ENCODE measurements around the gene GPR176.

Gene GPR176

DNA sequence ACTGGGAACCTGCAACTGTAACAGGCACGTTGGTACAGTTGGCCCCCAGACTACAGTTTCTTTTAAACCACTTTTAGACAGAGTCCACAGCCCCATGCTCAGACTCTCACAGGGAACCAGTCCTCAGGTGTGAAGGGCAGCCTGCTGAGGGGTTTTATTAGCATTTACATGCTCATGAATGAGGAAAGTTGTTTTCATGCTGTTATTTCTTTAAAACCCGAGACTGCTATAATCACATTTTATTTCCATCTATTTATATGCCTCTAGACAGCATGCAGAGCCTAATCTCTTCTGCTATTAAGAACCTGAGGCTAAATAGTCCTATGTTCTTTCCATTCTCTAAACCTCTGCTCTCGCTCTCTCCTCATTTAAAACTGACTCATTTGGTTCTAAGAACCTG, 111.2 kb downstream of the GPR176 start:
- H3K79me2 ChIP-seq (ENCODE audit: insufficient read depth, low read length), result no peaks in the 10 kb centered on the region
- no peaks in the 10 kb centered on the region for H3K4me1 ChIP-seq (ENCODE audit: insufficient read depth, low read length, poor library complexity, severe bottlenecking)
- H3K27me3 ChIP-seq (ENCODE audit: insufficient read depth, low read length, poor library complexity, severe bottlenecking), result no peaks in the 10 kb centered on the region

DNA sequence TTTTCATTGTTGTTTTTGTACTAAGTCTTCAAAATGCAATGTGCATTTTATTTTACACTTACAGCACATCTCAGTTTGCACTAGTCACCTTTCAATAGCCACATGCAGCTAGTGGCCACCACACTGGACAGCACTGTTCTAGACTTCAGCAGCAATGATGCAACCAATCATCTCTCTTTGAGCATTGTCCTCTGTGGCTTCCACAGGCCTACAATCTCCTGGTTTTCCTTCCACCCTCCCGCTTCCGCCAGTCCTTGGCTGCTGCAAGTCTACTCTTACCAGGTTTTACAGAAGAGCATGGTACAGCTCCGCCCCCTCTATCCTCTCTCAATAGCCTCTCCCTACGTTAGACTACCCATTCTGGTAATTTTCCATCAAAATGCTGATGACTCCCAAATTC, 112.3 kb downstream of the GPR176 start:
- Histone ChIP-seq H3K4me3 (ENCODE audit: low read length, poor library complexity, severe bottlenecking) (no peak overlapping the region), H3K9me3 (ENCODE audit: insufficient read depth, low read depth, low read length) (no peaks in the 10 kb centered on the region), H3K27me3 (ENCODE audit: insufficient read depth, low read length, poor library complexity, severe bottlenecking) (no peaks in the 10 kb centered on the region), H3F3A (ENCODE audit: low read depth) (no peaks in the 10 kb centered on the region), H3K36me3 (ENCODE audit: insufficient read depth, low read length) (no peaks in the 10 kb centered on the region), H2AFZ (ENCODE audit: low read length) (no peak overlapping the region), H3K4me2 (ENCODE audit: low read depth, low read length, poor library complexity, severe bottlenecking) (no peak overlapping the region), H3K79me2 (ENCODE audit: insufficient read depth, low read length) (no peaks in the 10 kb centered on the region), H4K20me1 (ENCODE audit: insufficient read depth, low read length, poor library complexity, severe bottlenecking) (no peaks in the 10 kb centered on the region), H3K4me1 (ENCODE audit: insufficient read depth, low read length, poor library complexity, severe bottlenecking) (no peaks in the 10 kb centered on the region), H3K9ac (ENCODE audit: low read depth, low read length, poor library complexity, severe bottlenecking) (no peak overlapping the region), H3K9me2 (replicated peaks; ENCODE audit: low read depth, low read length) (no peaks in the 10 kb centered on the region)
- TF ChIP-seq, protein P1, sequence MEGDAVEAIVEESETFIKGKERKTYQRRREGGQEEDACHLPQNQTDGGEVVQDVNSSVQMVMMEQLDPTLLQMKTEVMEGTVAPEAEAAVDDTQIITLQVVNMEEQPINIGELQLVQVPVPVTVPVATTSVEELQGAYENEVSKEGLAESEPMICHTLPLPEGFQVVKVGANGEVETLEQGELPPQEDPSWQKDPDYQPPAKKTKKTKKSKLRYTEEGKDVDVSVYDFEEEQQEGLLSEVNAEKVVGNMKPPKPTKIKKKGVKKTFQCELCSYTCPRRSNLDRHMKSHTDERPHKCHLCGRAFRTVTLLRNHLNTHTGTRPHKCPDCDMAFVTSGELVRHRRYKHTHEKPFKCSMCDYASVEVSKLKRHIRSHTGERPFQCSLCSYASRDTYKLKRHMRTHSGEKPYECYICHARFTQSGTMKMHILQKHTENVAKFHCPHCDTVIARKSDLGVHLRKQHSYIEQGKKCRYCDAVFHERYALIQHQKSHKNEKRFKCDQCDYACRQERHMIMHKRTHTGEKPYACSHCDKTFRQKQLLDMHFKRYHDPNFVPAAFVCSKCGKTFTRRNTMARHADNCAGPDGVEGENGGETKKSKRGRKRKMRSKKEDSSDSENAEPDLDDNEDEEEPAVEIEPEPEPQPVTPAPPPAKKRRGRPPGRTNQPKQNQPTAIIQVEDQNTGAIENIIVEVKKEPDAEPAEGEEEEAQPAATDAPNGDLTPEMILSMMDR (conservative IDR thresholded peaks at IDR 0.05; ENCODE audit: low read length), result no peak
- no peak for TF ChIP-seq EZH2phosphoT487 (IDR thresholded peaks at IDR 0.05; ENCODE audit: borderline replicate concordance)

More for the DNA sequence above, 111.2 kb downstream of the GPR176 start:
- no peak overlapping the region for H3K4me3 ChIP-seq (ENCODE audit: low read length, poor library complexity, severe bottlenecking)
- no peaks in the 10 kb centered on the region for H3K9me3 ChIP-seq (ENCODE audit: insufficient read depth, low read depth, low read length)
- no peak for TF ChIP-seq EZH2phosphoT487 (IDR thresholded peaks at IDR 0.05; ENCODE audit: borderline replicate concordance)
- TF ChIP-seq, protein P1 (conservative IDR thresholded peaks at IDR 0.05; ENCODE audit: low read length), result no peak
- no peaks in the 10 kb centered on the region for H4K20me1 ChIP-seq (ENCODE audit: insufficient read depth, low read length, poor library complexity, severe bottlenecking)
- no peaks in the 10 kb centered on the region for H3K36me3 ChIP-seq (ENCODE audit: insufficient read depth, low read length)
- H3K9ac ChIP-seq (ENCODE audit: low read depth, low read length, poor library complexity, severe bottlenecking), result no peak overlapping the region
- H3K4me2 ChIP-seq (ENCODE audit: low read depth, low read length, poor library complexity, severe bottlenecking), result no peak overlapping the region
- no peaks in the 10 kb centered on the region for H3F3A ChIP-seq (ENCODE audit: low read depth)
- H2AFZ ChIP-seq (ENCODE audit: low read length), result no peak overlapping the region
- H3K9me2 ChIP-seq (replicated peaks; ENCODE audit: low read depth, low read length), result no peaks in the 10 kb centered on the region

DNA sequence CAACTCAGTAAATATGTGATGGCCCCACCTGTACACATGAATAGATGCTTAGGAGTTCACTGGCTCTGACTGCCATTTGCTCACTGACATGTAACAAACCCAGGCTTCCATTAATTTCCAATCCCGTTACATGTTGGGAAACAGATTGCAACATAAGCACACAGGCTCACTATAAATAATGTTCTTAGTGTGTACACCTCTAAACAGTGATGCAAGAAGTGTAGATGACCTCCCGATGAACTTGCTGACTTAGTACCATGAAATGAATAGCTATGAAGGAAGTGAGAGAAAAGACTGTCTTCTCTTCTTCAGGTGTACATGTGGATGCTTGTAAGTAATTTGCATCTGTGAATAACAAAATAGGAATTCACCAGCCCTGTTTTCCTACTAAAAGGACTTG, 116.0 kb downstream of the GPR176 start:
- no peaks in the 10 kb centered on the region for H3K36me3 ChIP-seq (ENCODE audit: insufficient read depth, low read length)
- no peaks in the 10 kb centered on the region for H3K4me1 ChIP-seq (ENCODE audit: insufficient read depth, low read length, poor library complexity, severe bottlenecking)
- H3K9me2 ChIP-seq (replicated peaks; ENCODE audit: low read depth, low read length), result no peaks in the 10 kb centered on the region
- no peak overlapping the region for H3K9ac ChIP-seq (ENCODE audit: low read depth, low read length, poor library complexity, severe bottlenecking)
- no peaks in the 10 kb centered on the region for H3F3A ChIP-seq (ENCODE audit: low read depth)
- no peaks in the 10 kb centered on the region for H3K9me3 ChIP-seq (ENCODE audit: insufficient read depth, low read depth, low read length)
- no peak overlapping the region for H3K4me3 ChIP-seq (ENCODE audit: low read length, poor library complexity, severe bottlenecking)
- no peaks in the 10 kb centered on the region for H3K27me3 ChIP-seq (ENCODE audit: insufficient read depth, low read length, poor library complexity, severe bottlenecking)
- no peaks in the 10 kb centered on the region for H3K79me2 ChIP-seq (ENCODE audit: insufficient read depth, low read length)
- no peak overlapping the region for H2AFZ ChIP-seq (ENCODE audit: low read length)
- no peaks in the 10 kb centered on the region for H4K20me1 ChIP-seq (ENCODE audit: insufficient read depth, low read length, poor library complexity, severe bottlenecking)
- H3K4me2 ChIP-seq (ENCODE audit: low read depth, low read length, poor library complexity, severe bottlenecking), result no peak overlapping the region
- TF ChIP-seq EZH2phosphoT487 (IDR thresholded peaks at IDR 0.05; ENCODE audit: borderline replicate concordance), result no peak
- TF ChIP-seq, protein P1 (conservative IDR thresholded peaks at IDR 0.05; ENCODE audit: low read length), result no peak
